Measurements from ENCODE around the gene SLC4A4. TPM values are rescaled to one million over a fixed set of nuclear protein-coding genes. Genes with fewer than 3 reads are reported as not detected.
A peak's percentile ranks its signal among the peaks of the same experiment; 100 is the strongest.

Gene SLC4A4
- total RNA-seq, 1 donor: 13.0 TPM

DNA sequence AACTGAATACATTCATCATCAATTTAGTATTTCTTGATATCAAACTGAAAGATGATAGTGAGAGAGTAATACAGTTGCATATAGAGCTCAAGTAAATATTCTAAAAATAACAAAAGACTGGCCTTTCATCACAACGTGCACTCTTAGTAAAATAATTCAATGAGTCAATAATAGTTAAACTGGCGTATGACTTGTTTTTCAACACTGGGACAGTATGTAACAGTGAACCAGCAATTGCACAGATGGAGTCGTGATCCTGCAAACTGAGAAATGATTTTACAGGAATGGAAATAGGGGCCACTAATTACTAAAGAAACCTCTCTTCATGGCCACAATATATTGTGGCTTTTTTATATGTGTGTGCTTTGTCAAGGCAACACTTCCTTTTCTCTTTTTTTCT lies 137.4 kb downstream of the SLC4A4 start:
- Histone ChIP-seq H3K4me2 (ENCODE audit: insufficient read depth, low read length) (no peak overlapping the region), H3K4me3 (ENCODE audit: insufficient read depth, low read length) (no peak overlapping the region), H2AFZ (ENCODE audit: low read length) (no peak overlapping the region), H4K20me1 (ENCODE audit: insufficient read depth, low read length) (no peaks in the 10 kb centered on the region), H3K9me3 (ENCODE audit: low read depth, low read length) (no peaks in the 10 kb centered on the region), H3K79me2 (ENCODE audit: insufficient read depth, low read length) (no peaks in the 10 kb centered on the region), H3K27ac (ENCODE audit: low read depth, low read length) (no peak overlapping the region), H3K36me3 (ENCODE audit: insufficient read depth, low read length) (no peaks in the 10 kb centered on the region), H3K4me1 (ENCODE audit: insufficient read depth, low read length) (peaks cover 30% of the 10 kb centered on the region), H3K27me3 (ENCODE audit: insufficient read depth, low read length) (no peaks in the 10 kb centered on the region)
- TF ChIP-seq, protein P1, sequence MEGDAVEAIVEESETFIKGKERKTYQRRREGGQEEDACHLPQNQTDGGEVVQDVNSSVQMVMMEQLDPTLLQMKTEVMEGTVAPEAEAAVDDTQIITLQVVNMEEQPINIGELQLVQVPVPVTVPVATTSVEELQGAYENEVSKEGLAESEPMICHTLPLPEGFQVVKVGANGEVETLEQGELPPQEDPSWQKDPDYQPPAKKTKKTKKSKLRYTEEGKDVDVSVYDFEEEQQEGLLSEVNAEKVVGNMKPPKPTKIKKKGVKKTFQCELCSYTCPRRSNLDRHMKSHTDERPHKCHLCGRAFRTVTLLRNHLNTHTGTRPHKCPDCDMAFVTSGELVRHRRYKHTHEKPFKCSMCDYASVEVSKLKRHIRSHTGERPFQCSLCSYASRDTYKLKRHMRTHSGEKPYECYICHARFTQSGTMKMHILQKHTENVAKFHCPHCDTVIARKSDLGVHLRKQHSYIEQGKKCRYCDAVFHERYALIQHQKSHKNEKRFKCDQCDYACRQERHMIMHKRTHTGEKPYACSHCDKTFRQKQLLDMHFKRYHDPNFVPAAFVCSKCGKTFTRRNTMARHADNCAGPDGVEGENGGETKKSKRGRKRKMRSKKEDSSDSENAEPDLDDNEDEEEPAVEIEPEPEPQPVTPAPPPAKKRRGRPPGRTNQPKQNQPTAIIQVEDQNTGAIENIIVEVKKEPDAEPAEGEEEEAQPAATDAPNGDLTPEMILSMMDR (IDR thresholded peaks at IDR 0.05; ENCODE audit: extremely low read depth, low read depth, low read length): no peak
- no peak for DNase-seq (ENCODE audit: insufficient read length, low spot score, missing footprints)

DNA sequence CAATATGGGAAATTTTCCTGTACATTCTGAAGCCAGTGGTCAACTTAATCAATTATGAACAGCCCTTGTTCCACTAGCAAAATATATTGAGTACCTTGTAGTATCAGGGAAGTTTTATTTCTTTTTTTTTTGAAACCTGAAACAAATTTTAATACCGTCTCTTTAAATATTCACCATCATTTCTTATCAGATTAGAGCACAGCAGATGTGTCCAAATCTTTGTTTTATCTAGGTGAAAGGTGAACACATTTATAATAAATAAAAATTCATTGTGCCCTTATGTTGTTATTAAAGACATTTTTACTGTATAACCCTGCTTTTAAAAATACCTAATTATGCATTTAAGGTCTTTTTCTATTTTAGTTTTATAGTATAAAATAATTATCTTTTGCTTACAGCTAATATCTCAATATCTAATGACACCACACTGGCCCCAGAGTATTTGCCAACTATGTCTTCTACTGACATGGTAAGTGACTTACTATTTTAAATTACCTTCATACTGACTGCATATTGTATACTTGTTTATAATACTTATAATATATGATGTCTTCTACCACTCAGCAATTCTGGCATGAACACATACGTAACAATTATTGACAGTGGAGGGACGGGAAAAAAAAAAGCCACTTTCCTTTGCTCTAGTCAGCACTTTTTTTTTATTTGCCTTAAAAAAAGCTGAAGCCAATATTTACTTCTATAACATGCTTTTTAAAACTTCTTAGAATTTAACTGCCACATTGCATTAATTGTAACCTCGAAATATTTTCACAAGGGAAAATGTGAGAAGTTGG lies 147.9 kb downstream of the SLC4A4 start:
- Histone ChIP-seq H3K9me3 (ENCODE audit: low read depth, low read length) (no peaks in the 10 kb centered on the region), H3K36me3 (ENCODE audit: insufficient read depth, low read length) (peaks cover 3% of the 10 kb centered on the region), H3K79me2 (ENCODE audit: insufficient read depth, low read length) (no peaks in the 10 kb centered on the region), H3K27me3 (ENCODE audit: insufficient read depth, low read length) (no peaks in the 10 kb centered on the region), H3K4me2 (ENCODE audit: insufficient read depth, low read length) (peak overlapping the region; percentile 32), H3K27ac (ENCODE audit: low read depth, low read length) (no peak overlapping the region), H2AFZ (ENCODE audit: low read length) (no peak overlapping the region), H3K4me1 (ENCODE audit: insufficient read depth, low read length) (no peaks in the 10 kb centered on the region), H3K4me3 (ENCODE audit: insufficient read depth, low read length) (no peak overlapping the region), H4K20me1 (ENCODE audit: insufficient read depth, low read length) (no peaks in the 10 kb centered on the region)
- TF ChIP-seq, protein P1 (IDR thresholded peaks at IDR 0.05; ENCODE audit: extremely low read depth, low read depth, low read length): no peak
- DNase-seq (ENCODE audit: insufficient read length, low spot score, missing footprints): no peak

DNA sequence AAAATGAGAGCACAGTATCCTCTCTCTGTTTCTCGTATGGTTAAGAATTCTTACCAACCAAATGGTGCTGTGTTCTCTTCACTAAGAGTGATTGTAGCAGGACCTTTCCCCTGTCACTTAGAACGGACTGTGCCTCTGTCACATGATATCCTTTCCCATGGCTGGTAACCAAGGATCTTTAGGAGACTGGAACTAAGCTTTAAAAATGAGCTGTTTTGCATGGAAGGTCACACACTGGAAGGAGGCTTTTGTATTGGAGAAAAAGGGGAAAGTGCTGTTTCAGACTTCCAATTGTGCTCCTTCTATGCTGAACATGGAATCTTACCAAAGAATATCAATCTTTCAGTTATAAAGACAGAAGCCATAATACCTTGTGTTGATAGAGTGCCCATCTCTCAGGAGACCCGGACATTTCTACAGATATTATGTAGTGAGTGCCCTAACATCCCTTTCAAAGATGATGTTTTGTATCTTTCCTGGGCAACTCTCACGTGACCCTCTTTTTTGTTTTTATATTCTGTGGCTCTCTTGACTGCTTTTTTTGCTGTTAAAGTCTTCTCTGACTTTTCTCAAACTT lies 148.6 kb downstream of the SLC4A4 start:
- Histone ChIP-seq H3K4me1 (ENCODE audit: insufficient read depth, low read length) (no peaks in the 10 kb centered on the region), H3K36me3 (ENCODE audit: insufficient read depth, low read length) (peaks cover 3% of the 10 kb centered on the region), H3K27ac (ENCODE audit: low read depth, low read length) (no peak overlapping the region), H4K20me1 (ENCODE audit: insufficient read depth, low read length) (no peaks in the 10 kb centered on the region), H3K79me2 (ENCODE audit: insufficient read depth, low read length) (no peaks in the 10 kb centered on the region), H3K9me3 (ENCODE audit: low read depth, low read length) (no peaks in the 10 kb centered on the region), H2AFZ (ENCODE audit: low read length) (peak overlapping the region; percentile 36), H3K27me3 (ENCODE audit: insufficient read depth, low read length) (no peaks in the 10 kb centered on the region), H3K4me3 (ENCODE audit: insufficient read depth, low read length) (no peak overlapping the region), H3K4me2 (ENCODE audit: insufficient read depth, low read length) (peak overlapping the region; percentile 32)
- TF ChIP-seq, protein P1 (IDR thresholded peaks at IDR 0.05; ENCODE audit: extremely low read depth, low read depth, low read length): no peak
- DNase-seq (ENCODE audit: insufficient read length, low spot score, missing footprints): no peak

DNA sequence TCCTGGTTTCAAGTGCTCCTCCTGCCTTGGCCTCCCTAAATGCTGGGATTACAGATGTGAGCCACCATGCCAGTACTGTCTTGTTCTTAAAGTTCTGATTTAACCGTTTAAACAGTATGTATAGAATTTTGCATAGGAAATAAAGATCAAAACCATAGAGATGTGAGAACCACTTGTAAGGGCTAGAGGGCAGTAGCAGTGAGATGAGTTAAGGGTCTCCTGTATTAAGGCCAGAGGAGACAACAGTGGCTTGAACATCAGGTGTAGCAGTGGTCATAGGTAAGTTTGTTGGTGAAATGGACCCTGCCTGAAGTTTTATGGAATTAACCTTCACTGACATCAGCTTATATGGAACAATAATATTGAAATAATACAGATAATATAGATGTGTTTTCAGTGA lies 155.7 kb downstream of the SLC4A4 start:
- no peaks in the 10 kb centered on the region for H3K27me3 ChIP-seq (ENCODE audit: insufficient read depth, low read length)
- no peak overlapping the region for H3K27ac ChIP-seq (ENCODE audit: low read depth, low read length)
- DNase-seq (ENCODE audit: insufficient read length, low spot score, missing footprints): no peak
- TF ChIP-seq, protein P1 (IDR thresholded peaks at IDR 0.05; ENCODE audit: extremely low read depth, low read depth, low read length): no peak
- no peak overlapping the region for H3K4me2 ChIP-seq (ENCODE audit: insufficient read depth, low read length)
- H3K9me3 ChIP-seq (ENCODE audit: low read depth, low read length): no peaks in the 10 kb centered on the region
- no peaks in the 10 kb centered on the region for H3K79me2 ChIP-seq (ENCODE audit: insufficient read depth, low read length)
- no peaks in the 10 kb centered on the region for H4K20me1 ChIP-seq (ENCODE audit: insufficient read depth, low read length)
- H2AFZ ChIP-seq (ENCODE audit: low read length): no peak overlapping the region
- H3K4me1 ChIP-seq (ENCODE audit: insufficient read depth, low read length): no peaks in the 10 kb centered on the region
- no peak overlapping the region for H3K4me3 ChIP-seq (ENCODE audit: insufficient read depth, low read length)
- H3K36me3 ChIP-seq (ENCODE audit: insufficient read depth, low read length): peaks cover 3% of the 10 kb centered on the region
